Measurements from ENCODE around the gene UBXN11. TPM values are rescaled to one million over a fixed set of nuclear protein-coding genes. Genes with fewer than 3 reads are reported as not detected.

UBXN11 gene
- total and polyA plus RNA-seq, 9 donors = 3.6 to 37.0 (median 26.0) TPM

GRCh38 chr1:26291939-26292338 is 14.5 kb downstream of the UBXN11 start:
- intact Hi-C loops (cut with DNase I) = no loop called here
- 78 to 92% (median 81%) methylated on average over 4 of the region's 4 CpGs for WGBS, 3 donors
- TF ChIP-seq EP300 (IDR thresholded peaks at IDR 0.05) = no peak
- TF ChIP-seq POLR2A (IDR thresholded peaks at IDR 0.05) = no peak
- TF ChIP-seq, protein P1, sequence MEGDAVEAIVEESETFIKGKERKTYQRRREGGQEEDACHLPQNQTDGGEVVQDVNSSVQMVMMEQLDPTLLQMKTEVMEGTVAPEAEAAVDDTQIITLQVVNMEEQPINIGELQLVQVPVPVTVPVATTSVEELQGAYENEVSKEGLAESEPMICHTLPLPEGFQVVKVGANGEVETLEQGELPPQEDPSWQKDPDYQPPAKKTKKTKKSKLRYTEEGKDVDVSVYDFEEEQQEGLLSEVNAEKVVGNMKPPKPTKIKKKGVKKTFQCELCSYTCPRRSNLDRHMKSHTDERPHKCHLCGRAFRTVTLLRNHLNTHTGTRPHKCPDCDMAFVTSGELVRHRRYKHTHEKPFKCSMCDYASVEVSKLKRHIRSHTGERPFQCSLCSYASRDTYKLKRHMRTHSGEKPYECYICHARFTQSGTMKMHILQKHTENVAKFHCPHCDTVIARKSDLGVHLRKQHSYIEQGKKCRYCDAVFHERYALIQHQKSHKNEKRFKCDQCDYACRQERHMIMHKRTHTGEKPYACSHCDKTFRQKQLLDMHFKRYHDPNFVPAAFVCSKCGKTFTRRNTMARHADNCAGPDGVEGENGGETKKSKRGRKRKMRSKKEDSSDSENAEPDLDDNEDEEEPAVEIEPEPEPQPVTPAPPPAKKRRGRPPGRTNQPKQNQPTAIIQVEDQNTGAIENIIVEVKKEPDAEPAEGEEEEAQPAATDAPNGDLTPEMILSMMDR (IDR thresholded peaks at IDR 0.05) = no peak
- no peak overlapping the region for H3K27ac ChIP-seq
- no peaks in the 10 kb centered on the region for H3K4me1 ChIP-seq (ENCODE audit: insufficient read depth)
- H3K36me3 ChIP-seq = no peaks in the 10 kb centered on the region
- no peak for DNase-seq
- no peak overlapping the region for H3K4me3 ChIP-seq
- no peaks in the 10 kb centered on the region for H3K27me3 ChIP-seq
- no peaks in the 10 kb centered on the region for H3K9me3 ChIP-seq

- Histone ChIP-seq H3K27ac (no peak overlapping the region), H3K36me3 (no peaks in the 10 kb centered on the region), H3K4me1 (ENCODE audit: insufficient read depth) (no peaks in the 10 kb centered on the region), H3K4me3 (no peak overlapping the region), H3K9me3 (no peaks in the 10 kb centered on the region), H3K27me3 (no peaks in the 10 kb centered on the region)
- 90 to 100% (median 99%) methylated on average over 3 of the region's 3 CpGs for WGBS, 3 donors
- intact Hi-C loops (cut with DNase I) = no loop called here
- no peak for DNase-seq
- TF ChIP-seq POLR2A (IDR thresholded peaks at IDR 0.05) = no peak
- no peak for TF ChIP-seq EP300 (IDR thresholded peaks at IDR 0.05)
Observed at GRCh38 chr1:26291433-26291832, 15.0 kb downstream of the UBXN11 start.

- intact Hi-C loops (cut with DNase I) = no loop called here
- Histone ChIP-seq H3K4me1 (ENCODE audit: insufficient read depth) (no peaks in the 10 kb centered on the region), H3K27ac (no peak overlapping the region)
Observed at GRCh38 chr1:26290882-26291261, 15.6 kb downstream of the UBXN11 start.

DNA sequence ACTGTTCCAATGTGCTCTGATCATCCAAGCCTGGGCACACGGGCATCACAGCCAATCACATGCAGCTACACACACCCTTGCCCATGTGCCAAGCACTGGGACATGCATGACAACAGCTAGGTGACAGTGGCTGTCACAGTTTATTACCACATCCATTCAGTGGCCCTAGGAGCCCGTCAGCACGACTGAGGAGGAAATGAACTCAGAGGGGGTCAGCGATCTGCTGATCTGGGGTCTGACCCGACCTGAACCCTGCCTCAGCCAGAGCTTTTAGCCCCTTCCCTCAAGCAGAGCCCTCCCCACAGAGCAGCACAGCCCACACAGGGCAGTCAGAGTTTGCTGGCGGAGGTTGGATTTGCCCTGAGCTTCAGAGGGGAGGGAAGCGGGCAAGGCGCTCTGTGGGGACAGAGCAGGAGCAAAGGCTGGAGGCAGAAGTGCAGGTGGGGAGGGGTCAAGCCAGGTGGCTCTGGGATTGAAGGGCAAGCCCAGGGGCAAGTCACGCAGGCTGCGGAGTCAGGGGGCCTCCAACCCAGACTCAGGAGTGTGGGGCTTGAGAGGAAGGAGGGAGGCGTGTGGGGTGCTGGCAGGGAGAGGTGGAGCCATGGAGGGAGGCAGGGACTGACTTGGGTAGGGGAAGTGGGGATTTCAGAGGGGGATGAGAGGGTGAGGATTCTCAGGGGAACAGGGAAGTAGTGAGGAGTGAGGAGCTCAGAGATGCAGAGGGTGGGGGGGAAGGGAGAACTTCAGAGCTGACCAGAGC is 16.1 kb downstream of the UBXN11 start:
- Histone ChIP-seq H3K36me3 (no peaks in the 10 kb centered on the region), H3K4me3 (no peak overlapping the region), H3K27ac (no peak overlapping the region), H3K4me1 (ENCODE audit: insufficient read depth) (no peaks in the 10 kb centered on the region), H3K27me3 (no peaks in the 10 kb centered on the region), H3K9me3 (no peaks in the 10 kb centered on the region)
- TF ChIP-seq EP300 (IDR thresholded peaks at IDR 0.05) (no peak), POLR2A (IDR thresholded peaks at IDR 0.05) (no peak)
- TF ChIP-seq, protein P1 (IDR thresholded peaks at IDR 0.05) = no peak
- WGBS, 3 donors = 79 to 83% (median 80%) methylated on average over 11 of the region's 11 CpGs
- no peak for DNase-seq
- intact Hi-C loops (cut with DNase I) = no loop called here

More at GRCh38 chr1:26290882-26291261, 15.6 kb downstream of the UBXN11 start:
- 65 to 85% (median 79%) methylated on average over 11 of the region's 11 CpGs for WGBS, 3 donors
- H3K4me3 ChIP-seq = no peak overlapping the region
- H3K9me3 ChIP-seq = no peaks in the 10 kb centered on the region
- H3K27me3 ChIP-seq = no peaks in the 10 kb centered on the region
- DNase-seq = no peak
- H3K36me3 ChIP-seq = no peaks in the 10 kb centered on the region
- TF ChIP-seq, protein P1 (IDR thresholded peaks at IDR 0.05) = no peak
- no peak for TF ChIP-seq POLR2A (IDR thresholded peaks at IDR 0.05)
- TF ChIP-seq EP300 (IDR thresholded peaks at IDR 0.05) = no peak
